Thoracic aorta (tissue), 2 donors: Measurements from ENCODE around the gene PJVK. TPM values are rescaled to one million over a fixed set of nuclear protein-coding genes. Genes with fewer than 3 reads are reported as not detected.

Experiments
- ATAC-seq: fragments of 150-250 bp; one replicate; pipeline ENCODE4 v1.8.0; 2017; ENCODE audit warnings: low read depth; ENCODE audit not compliant: insufficient number of reproducible peaks, low FRiP score
- DNase-seq: peaks from one replicate; pipeline ENCODE4 v3.0.0-alpha.2; 2020; ENCODE audit warnings: low spot score
- H3K27ac ChIP-seq, 2 donors: fragments of 200-600 bp; sonication (generic); 1 replicate in 1 of 2; 2 replicates in 1 of 2; pipeline ENCODE4 v1.5.1; 2016; ENCODE audit warnings: mild to moderate bottlenecking in 2 of 2, moderate library complexity in 2 of 2
- H3K27me3 ChIP-seq: fragments of 200-600 bp; sonication (generic); replicated peaks from 2 replicates; pipeline ENCODE4 v1.6.0; 2016; ENCODE audit warnings: mild to moderate bottlenecking; ENCODE audit not compliant: insufficient read depth
- H3K36me3 ChIP-seq: fragments of 200-600 bp; sonication (generic); one replicate; pipeline ENCODE4 v1.5.1; 2016
- H3K4me1 ChIP-seq, 2 donors: fragments of 200-600 bp; sonication (generic); 1 replicate in 1 of 2; 2 replicates in 1 of 2; pipeline versions ENCODE4 v1.5.1 to v1.6.0; 2016; ENCODE audit warnings: low read depth in 2 of 2, mild to moderate bottlenecking in 1 of 2; ENCODE audit not compliant: control insufficient read depth in 1 of 2
- H3K4me3 ChIP-seq: fragments of 200-600 bp; sonication (generic); 2 replicates; pipeline ENCODE4 v1.5.1; 2016; ENCODE audit warnings: mild to moderate bottlenecking
- H3K9me3 ChIP-seq: fragments of 200-600 bp; sonication (generic); 2 replicates; pipeline ENCODE4 v1.5.1; 2016
- CTCF ChIP-seq: fragments of 200-600 bp; sonication (generic); IDR thresholded peaks from one replicate; pipeline ENCODE4 v1.5.1; 2019; ENCODE audit warnings: antibody characterized with exemption
- total RNA-seq, 2 donors: library from RNA; depleted of rRNA; stranded (reverse); fragments of >200 nt; gene quantifications; one replicate each; pipeline versions ENCODE4 v1.1.0 to v1.2.3, GENCODE V29; 2016

PJVK gene
- total RNA-seq, 2 donors from 2014 or later = 1.8 TPM

DNA sequence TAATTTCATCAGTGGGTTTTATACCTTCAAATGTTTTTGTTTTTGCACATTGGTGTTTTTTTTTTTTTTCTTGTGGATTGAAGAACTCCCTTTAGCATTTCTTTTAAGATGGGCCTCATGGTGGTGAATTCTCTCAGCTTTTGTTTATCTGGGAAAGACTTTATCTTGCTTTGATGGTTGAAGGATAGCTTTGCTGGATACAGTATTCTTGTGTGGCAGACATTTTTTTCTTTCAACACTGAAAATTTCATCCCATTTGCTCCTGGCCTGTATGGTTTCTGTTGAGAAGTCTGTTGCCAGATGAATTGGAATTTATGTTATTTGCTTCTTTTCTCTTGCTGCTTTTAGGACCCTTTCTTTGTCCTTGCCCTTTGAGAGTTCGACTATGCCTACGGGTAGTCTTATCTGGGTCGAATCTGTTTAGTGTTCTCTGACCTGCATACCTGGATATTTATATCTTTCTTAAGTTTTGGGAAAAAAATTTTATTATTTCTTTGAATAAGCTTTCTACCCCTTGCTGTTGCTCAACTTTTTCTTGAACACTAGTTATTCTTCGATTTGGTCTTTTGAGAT is 25.8 kb upstream of the PJVK start:
- DNase-seq = no peak
- peaks cover 5% of the 10 kb centered on the region for H3K9me3 ChIP-seq
- no peaks in the 10 kb centered on the region for H3K27me3 ChIP-seq
- TF ChIP-seq CTCF = no peak
- H3K27ac ChIP-seq = no peak overlapping the region
- no peak for ATAC-seq
- no peak overlapping the region for H3K4me3 ChIP-seq
- H3K36me3 ChIP-seq = peaks cover 7% of the 10 kb centered on the region
- no peaks in the 10 kb centered on the region for H3K4me1 ChIP-seq

DNA sequence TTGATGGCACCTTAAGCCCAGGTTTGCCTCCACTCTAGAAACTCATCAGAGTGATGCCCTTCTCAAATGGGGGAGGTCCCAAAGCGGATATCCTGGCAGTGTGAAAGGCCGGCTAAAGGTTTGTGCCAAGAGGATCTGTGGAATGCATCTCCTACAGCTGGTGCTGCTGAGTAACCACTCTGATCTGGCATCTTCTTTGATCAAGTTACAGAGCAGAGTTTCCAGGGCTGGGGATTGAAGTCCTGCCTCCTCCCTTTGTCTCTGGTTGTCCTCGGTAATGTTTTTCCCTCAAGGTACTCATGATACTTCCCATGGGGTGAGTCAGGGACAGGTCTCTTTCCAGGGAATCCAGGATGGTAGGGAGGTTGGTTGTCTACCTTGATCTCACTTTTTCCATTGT is 24.8 kb upstream of the PJVK start:
- no peak overlapping the region for H3K4me3 ChIP-seq
- H3K4me1 ChIP-seq = no peaks in the 10 kb centered on the region
- ATAC-seq (no peak), DNase-seq (no peak)
- no peak overlapping the region for H3K27ac ChIP-seq
- TF ChIP-seq CTCF = no peak
- no peaks in the 10 kb centered on the region for H3K27me3 ChIP-seq
- H3K36me3 ChIP-seq = peaks cover 10% of the 10 kb centered on the region
- peaks cover 5% of the 10 kb centered on the region for H3K9me3 ChIP-seq

GRCh38 chr2:178427458-178427857 is 23.7 kb upstream of the PJVK start:
- DNase-seq = no peak
- ATAC-seq = no peak
- H3K9me3 ChIP-seq = peaks cover 5% of the 10 kb centered on the region
- TF ChIP-seq CTCF = no peak
- peaks cover 18% of the 10 kb centered on the region for H3K36me3 ChIP-seq
- H3K27me3 ChIP-seq = no peaks in the 10 kb centered on the region
- H3K27ac ChIP-seq = no peak overlapping the region
- no peaks in the 10 kb centered on the region for H3K4me1 ChIP-seq
- no peak overlapping the region for H3K4me3 ChIP-seq

DNA sequence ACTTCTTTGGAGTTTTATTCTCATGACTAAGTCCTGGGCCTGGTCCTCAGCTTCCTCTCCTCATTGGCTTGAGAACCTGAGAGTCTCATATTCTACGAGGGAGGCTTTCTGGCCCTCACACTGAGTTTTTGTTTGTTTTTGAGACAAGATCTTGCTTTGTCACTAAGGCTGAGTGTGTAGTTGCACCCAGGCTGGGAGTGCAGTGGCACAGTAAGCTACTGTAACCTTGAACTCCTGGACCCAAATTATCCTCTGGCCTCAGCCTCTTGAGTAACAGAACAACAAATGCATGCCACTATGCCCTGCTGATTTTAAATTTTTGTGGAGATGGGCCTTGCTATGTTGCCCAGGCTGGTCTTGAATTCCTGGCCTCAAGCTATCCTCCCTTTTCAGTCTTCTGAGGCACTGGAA is 22.8 kb upstream of the PJVK start:
- TF ChIP-seq CTCF = no peak
- DNase-seq = no peak
- no peak overlapping the region for H3K4me3 ChIP-seq
- no peaks in the 10 kb centered on the region for H3K4me1 ChIP-seq
- no peak overlapping the region for H3K27ac ChIP-seq
- H3K9me3 ChIP-seq = peaks cover 5% of the 10 kb centered on the region
- no peaks in the 10 kb centered on the region for H3K27me3 ChIP-seq
- no peak for ATAC-seq
- peaks cover 22% of the 10 kb centered on the region for H3K36me3 ChIP-seq

DNA sequence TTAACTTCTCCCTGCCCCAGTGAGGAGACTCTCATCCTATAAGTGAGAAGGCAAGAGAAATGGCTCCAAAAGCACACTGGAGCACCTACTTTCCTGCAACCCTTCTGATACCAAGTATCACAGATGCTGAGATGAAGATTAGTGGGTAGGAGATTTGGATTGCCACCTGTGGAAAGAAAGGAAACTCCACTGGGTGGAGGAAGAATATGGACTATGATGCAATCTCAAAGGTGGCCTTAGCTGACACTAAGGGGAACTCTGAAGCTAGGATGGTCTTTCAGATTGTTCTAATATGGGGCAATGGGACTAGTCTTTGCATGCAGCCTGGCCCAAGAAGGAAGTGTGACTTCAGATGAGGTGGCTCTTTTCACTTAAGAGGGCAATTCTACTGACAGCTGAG is 21.8 kb upstream of the PJVK start:
- Histone ChIP-seq H3K27ac (no peak overlapping the region), H3K4me1 (no peaks in the 10 kb centered on the region), H3K4me3 (no peak overlapping the region), H3K9me3 (peaks cover 5% of the 10 kb centered on the region), H3K36me3 (peaks cover 32% of the 10 kb centered on the region), H3K27me3 (no peaks in the 10 kb centered on the region)
- DNase-seq = no peak
- ATAC-seq = no peak
- TF ChIP-seq CTCF = no peak
